Vagina (tissue), 2 donors: ENCODE results near the gene BAHD1.

ENCODE experiments used
- POLR2A ChIP-seq, 2 donors: fragments of 450-650 bp; IDR thresholded peaks; one replicate each; pipeline ENCODE4 v1.6.1; 2017; ENCODE audit warnings: antibody characterized with exemption in 2 of 2, mild to moderate bottlenecking in 2 of 2, moderate library complexity in 2 of 2
- POLR2AphosphoS5 ChIP-seq, 2 donors: sonication (generic); formaldehyde crosslinking; IDR thresholded peaks; one replicate each; pipeline ENCODE4 v1.9.0; 2017; ENCODE audit warnings: antibody characterized with exemption in 2 of 2, mild to moderate bottlenecking in 2 of 2, low read depth in 1 of 2; ENCODE audit not compliant: insufficient read depth in 1 of 2
- TF ChIP-seq, protein P1 (sequence below), 3 experiments: fragments of 450-650 bp in 2 of 3; fragments of 200-600 bp in 1 of 3; sonication (generic) in 1 of 3; IDR thresholded peaks; one replicate each; pipeline ENCODE4 v1.5.1; 2017 to 2019; ENCODE audit warnings: antibody characterized with exemption in 3 of 3, mild to moderate bottlenecking in 2 of 3, moderate library complexity in 2 of 3

DNA sequence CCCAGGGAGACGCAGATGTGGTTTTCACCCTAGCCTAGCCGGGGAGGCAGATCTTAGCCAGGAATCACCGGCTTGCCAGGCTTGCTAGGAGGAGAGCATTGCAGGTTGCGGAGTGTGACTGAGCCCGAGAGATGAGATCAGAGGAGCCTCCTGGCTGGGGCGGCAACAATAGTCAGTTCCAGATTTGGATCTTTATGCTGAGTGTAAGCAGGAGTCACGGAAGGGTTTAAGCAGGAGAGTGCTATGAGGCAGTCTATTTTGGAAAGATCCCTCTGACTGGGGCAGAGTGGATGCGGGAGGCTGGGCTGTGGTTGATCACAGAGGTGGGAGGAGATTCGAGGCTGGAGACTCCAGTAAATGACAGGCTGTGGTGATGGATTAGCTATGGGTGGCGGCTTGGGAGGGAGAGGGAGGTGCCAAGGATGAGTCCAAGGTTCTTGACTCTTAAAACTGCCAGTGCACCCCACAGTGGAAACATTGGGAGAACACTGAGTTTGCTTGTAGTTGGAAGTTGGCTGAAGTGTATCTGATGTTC is 10.4 kb upstream of the BAHD1 start:
- TF ChIP-seq, protein P1, sequence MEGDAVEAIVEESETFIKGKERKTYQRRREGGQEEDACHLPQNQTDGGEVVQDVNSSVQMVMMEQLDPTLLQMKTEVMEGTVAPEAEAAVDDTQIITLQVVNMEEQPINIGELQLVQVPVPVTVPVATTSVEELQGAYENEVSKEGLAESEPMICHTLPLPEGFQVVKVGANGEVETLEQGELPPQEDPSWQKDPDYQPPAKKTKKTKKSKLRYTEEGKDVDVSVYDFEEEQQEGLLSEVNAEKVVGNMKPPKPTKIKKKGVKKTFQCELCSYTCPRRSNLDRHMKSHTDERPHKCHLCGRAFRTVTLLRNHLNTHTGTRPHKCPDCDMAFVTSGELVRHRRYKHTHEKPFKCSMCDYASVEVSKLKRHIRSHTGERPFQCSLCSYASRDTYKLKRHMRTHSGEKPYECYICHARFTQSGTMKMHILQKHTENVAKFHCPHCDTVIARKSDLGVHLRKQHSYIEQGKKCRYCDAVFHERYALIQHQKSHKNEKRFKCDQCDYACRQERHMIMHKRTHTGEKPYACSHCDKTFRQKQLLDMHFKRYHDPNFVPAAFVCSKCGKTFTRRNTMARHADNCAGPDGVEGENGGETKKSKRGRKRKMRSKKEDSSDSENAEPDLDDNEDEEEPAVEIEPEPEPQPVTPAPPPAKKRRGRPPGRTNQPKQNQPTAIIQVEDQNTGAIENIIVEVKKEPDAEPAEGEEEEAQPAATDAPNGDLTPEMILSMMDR (IDR thresholded peaks at IDR 0.05) = no peak
- no peak for TF ChIP-seq POLR2A (IDR thresholded peaks at IDR 0.05)
- peak in 1 of 2 donors; percentile 37 for TF ChIP-seq POLR2AphosphoS5 (IDR thresholded peaks at IDR 0.05; ENCODE audit: insufficient read depth in 1 of 2, low read depth in 1 of 2)
